GM19025 (cell line): Measurements from ENCODE around the gene RNF130.

ENCODE experiments used
- ATAC-seq: cut with Tn5 transposase; IDR thresholded peaks from one replicate; pipeline ENCODE4 v1.9.1; 2021; ENCODE audit warnings: mild to moderate bottlenecking, low read depth, moderate library complexity; ENCODE audit not compliant: unreplicated experiment

The RNF130 gene

GRCh38 chr5:180060192-180060591 lies 11.4 kb downstream of the RNF130 start:
- ATAC-seq: no peak

- no peak for ATAC-seq
These were observed 12.2 kb downstream of the RNF130 start for GRCh38 chr5:180059326-180059725.

GRCh38 chr5:180056153-180056552 lies 15.4 kb downstream of the RNF130 start:
- ATAC-seq: no peak

- no peak for ATAC-seq
These were observed 17.3 kb downstream of the RNF130 start for GRCh38 chr5:180054226-180054625.

- no peak for ATAC-seq
These were observed 18.4 kb downstream of the RNF130 start for GRCh38 chr5:180053061-180053602.

- ATAC-seq: no peak
These were observed 19.2 kb downstream of the RNF130 start for GRCh38 chr5:180052211-180052818.

- no peak for ATAC-seq
These were observed 21.2 kb downstream of the RNF130 start for GRCh38 chr5:180050121-180050940.

- no peak for ATAC-seq
These were observed 22.4 kb downstream of the RNF130 start for GRCh38 chr5:180049185-180049548.

GRCh38 chr5:180047667-180048066 lies 23.9 kb downstream of the RNF130 start:
- ATAC-seq: no peak

GRCh38 chr5:180046656-180047055 lies 24.9 kb downstream of the RNF130 start:
- no peak for ATAC-seq

GRCh38 chr5:180045889-180046499 lies 25.6 kb downstream of the RNF130 start:
- ATAC-seq: no peak

GRCh38 chr5:180043377-180043776 lies 28.2 kb downstream of the RNF130 start:
- ATAC-seq: no peak

GRCh38 chr5:180041301-180042274 lies 30.0 kb downstream of the RNF130 start:
- ATAC-seq: no peak

GRCh38 chr5:180040287-180041214 lies 31.0 kb downstream of the RNF130 start:
- ATAC-seq: no peak

GRCh38 chr5:180035206-180035931 lies 36.2 kb downstream of the RNF130 start:
- no peak for ATAC-seq

- ATAC-seq: no peak
These were observed 37.0 kb downstream of the RNF130 start for GRCh38 chr5:180034564-180034963.

- no peak for ATAC-seq
These were observed 44.0 kb downstream of the RNF130 start for GRCh38 chr5:180027459-180028089.
